Measurements from ENCODE around the gene ALG6.
"Not testable (repeated sequence)": the region's sequence is repeated elsewhere in the genome, so short reads cannot be mapped to it uniquely, and the experiment has no call there.

The ALG6 gene

DNA sequence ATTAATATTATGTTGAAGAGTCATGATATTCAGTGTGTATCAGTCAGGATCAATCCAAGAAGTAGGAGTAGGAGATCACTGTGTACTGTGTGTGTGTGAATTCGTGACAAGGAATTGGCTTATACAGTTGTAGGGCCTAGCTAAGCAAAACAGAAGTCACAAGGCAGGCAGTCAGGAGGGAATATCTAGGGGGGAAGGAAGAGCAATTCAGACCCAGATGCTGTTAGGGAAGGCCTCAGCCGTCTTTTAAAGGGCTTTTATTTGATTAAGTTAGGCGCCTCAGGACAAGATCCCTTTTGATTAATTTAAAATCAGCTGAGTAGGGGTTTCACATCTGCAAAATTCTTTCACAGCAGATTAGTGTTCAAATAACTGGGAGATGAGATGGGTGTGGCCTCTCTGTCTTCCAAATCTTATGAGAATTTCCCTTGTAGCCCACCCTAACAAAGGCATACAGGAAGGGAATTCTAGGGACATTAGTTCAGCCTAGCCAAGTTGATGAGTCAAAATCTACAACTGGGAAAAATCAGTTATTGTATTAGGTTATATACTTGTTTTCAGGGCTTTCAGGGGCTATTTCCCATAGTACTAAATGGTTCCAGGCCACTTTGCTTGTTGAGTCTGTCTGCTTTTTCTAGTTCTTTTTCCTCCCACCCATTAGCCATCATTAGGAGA lies 47.4 kb downstream of the ALG6 start:
- DNase-seq (ENCODE audit: low spot score), result no peak

- no peak for DNase-seq (ENCODE audit: low spot score)
These were observed 50.7 kb downstream of the ALG6 start for GRCh38 chr1:63418101-63418500.

DNA sequence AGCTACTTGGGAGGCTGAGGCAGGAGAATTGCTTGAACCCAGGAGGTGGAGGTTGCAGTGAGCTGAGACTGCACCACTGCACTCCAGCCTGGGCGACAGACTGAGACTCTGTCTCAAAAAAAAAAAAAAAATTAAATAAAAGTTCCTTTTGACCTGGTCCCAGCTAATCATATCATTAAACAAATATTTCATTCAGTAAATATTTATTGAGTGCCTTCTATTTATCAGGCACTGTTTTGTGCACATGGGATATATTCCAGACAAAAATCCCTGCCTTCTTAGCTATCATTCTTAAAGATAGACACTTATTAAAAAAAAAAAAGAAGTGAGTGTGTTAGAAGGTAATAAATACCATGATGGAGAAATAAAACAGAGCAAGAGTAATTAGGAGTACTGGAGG lies 53.3 kb downstream of the ALG6 start:
- DNase-seq (ENCODE audit: low spot score), result not testable (repeated sequence)

GRCh38 chr1:63423649-63424048 lies 56.2 kb downstream of the ALG6 start:
- DNase-seq (ENCODE audit: low spot score), result no peak

DNA sequence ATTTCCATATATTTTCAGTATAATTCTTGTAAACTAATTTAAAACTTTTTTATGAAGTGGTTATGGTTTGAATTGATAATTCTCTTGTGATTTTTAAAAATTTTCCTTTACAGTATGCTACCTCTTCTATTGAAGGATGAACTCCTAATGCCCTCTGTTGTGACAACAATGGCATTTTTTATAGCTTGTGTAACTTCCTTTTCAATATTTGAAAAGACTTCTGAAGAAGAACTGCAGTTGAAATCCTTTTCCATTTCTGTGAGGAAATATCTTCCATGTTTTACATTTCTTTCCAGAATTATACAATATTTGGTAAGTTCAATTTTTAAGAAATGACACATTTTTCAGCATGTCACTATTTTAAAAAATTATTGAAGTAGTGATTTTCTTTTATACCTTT lies 61.4 kb downstream of the ALG6 start:
- no peak for DNase-seq (ENCODE audit: low spot score)

GRCh38 chr1:63429281-63429680 lies 61.9 kb downstream of the ALG6 start:
- DNase-seq (ENCODE audit: low spot score), result no peak

GRCh38 chr1:63435161-63435560 lies 67.7 kb downstream of the ALG6 start:
- no peak for DNase-seq (ENCODE audit: low spot score)

DNA sequence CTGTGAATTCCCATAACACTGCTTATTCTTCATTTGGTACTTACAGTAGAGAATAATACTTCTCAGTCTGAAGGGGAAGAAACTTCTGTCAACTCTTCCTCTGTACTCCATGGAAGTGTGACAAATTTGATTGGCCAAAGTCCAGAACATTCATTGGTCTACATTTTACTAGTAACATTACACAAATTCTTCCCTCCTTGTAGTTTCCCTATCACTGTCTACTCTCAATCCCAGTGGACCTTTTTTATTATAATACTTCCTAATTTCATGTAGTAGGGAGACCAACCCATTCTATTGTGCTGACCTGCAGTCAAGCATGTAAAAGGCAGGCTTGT lies 74.7 kb downstream of the ALG6 start:
- DNase-seq (ENCODE audit: low spot score), result no peak

GRCh38 chr1:63448731-63449246 lies 81.4 kb downstream of the ALG6 start:
- DNase-seq (ENCODE audit: low spot score), result no peak

DNA sequence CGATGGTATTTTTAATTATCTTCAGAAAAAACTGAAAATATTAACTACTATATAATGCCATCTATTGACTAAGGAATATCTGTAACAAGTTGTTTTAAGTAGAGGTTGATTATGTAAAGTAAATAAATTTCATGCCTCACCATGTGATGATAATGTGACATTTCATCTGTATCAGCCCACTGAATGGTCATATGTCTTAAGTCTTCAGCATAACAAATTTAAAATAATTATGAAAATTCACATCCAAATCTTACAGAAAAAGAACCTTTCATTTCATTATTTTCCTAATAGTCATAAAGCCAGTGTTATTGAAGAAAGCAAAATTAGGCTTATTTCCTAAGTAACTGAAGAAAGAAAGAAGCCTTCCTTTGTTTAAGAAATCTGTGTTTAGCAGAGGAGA lies 83.0 kb downstream of the ALG6 start:
- no peak for DNase-seq (ENCODE audit: low spot score)

- DNase-seq (ENCODE audit: low spot score), result no peak
These were observed 85.8 kb downstream of the ALG6 start for GRCh38 chr1:63453232-63453631.

DNA sequence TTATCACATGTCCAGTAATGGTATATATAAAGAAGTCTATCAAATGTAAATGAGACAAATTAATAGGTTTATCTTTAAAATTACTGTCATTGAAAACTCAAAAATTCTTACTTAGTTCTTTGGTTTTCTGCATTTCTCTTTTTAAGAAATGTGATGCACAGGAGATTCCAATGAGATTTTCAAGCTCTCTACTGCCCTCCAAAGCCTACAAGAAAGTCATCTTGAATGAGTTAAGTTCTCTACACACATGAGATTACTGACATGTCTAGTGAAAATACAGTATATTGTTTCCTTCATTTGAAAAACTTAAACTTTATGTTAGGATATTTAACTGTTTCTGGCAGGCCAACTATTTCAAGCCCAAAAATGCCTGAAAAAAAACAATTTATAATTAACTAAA lies 86.8 kb downstream of the ALG6 start:
- no peak for DNase-seq (ENCODE audit: low spot score)

- no peak for DNase-seq (ENCODE audit: low spot score)
These were observed 91.3 kb downstream of the ALG6 start for GRCh38 chr1:63458750-63459149.

GRCh38 chr1:63461661-63462230 lies 94.3 kb downstream of the ALG6 start:
- DNase-seq (ENCODE audit: low spot score), result no peak

GRCh38 chr1:63463248-63463647 lies 95.8 kb downstream of the ALG6 start:
- DNase-seq (ENCODE audit: low spot score), result no peak

GRCh38 chr1:63466181-63466580 lies 98.8 kb downstream of the ALG6 start:
- DNase-seq (ENCODE audit: low spot score), result no peak

GRCh38 chr1:63466759-63467158 lies 99.3 kb downstream of the ALG6 start:
- no peak for DNase-seq (ENCODE audit: low spot score)

- not testable (repeated sequence) for DNase-seq (ENCODE audit: low spot score)
These were observed 101.3 kb downstream of the ALG6 start for GRCh38 chr1:63468683-63469082.

GRCh38 chr1:63475761-63476160 lies 108.3 kb downstream of the ALG6 start:
- DNase-seq (ENCODE audit: low spot score), result no peak

DNA sequence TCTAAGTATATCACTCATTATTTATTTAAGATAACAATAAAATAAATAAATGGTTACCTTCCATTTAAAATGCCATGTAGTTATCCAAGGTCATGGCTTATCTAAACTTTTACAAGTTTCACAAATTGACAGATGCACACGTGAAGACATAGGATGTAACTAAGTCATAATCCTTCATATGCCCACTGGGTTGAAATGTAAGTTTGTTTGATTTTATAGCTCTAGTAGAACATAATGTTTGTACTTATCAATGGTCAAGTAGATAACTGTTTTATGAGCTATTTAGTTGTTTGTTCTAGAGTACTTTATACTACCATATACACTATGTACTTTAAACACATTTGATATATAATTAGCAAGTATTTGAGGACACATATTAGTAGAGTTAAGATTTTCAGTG lies 112.6 kb downstream of the ALG6 start:
- no peak for DNase-seq (ENCODE audit: low spot score)

GRCh38 chr1:63486629-63487028 lies 119.2 kb downstream of the ALG6 start:
- DNase-seq (ENCODE audit: low spot score), result no peak

- DNase-seq (ENCODE audit: low spot score), result no peak
These were observed 120.1 kb downstream of the ALG6 start for GRCh38 chr1:63487336-63488065.

Data from CD4-positive, alpha-beta T cell treated with Interleukin-2 at 100 ng/mL for 4 hours (primary cell).